ENCODE results near the gene NR1H3.
"Not testable (repeated sequence)": the region's sequence is repeated elsewhere in the genome, so short reads cannot be mapped to it uniquely, and the experiment has no call there.

NR1H3 gene

GRCh38 chr11:47308050-47308823 lies 50.4 kb downstream of the NR1H3 start:
- no peak for DNase-seq

DNA sequence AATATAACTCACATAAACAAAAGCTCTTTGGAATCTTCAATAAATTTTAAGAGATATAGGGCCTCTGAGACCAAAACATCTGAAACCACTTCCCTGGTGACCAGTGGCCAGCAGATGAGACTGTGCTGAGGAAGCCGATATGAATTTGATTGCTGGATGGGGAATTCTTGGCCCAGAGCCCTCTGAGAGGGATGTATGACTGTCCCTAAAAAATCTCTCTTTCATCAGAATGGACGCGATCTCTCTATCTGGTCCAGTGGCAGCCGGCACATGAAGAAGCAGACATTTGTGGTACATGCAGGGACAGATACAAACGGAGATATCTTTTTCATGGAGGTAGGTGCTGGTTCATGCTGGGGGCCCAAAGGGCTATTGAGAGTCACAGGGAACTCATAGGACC lies 57.2 kb downstream of the NR1H3 start:
- no peak for DNase-seq

- not testable (repeated sequence) for DNase-seq
Measured at GRCh38 chr11:47316501-47316900, 58.7 kb downstream of the NR1H3 start.

DNA sequence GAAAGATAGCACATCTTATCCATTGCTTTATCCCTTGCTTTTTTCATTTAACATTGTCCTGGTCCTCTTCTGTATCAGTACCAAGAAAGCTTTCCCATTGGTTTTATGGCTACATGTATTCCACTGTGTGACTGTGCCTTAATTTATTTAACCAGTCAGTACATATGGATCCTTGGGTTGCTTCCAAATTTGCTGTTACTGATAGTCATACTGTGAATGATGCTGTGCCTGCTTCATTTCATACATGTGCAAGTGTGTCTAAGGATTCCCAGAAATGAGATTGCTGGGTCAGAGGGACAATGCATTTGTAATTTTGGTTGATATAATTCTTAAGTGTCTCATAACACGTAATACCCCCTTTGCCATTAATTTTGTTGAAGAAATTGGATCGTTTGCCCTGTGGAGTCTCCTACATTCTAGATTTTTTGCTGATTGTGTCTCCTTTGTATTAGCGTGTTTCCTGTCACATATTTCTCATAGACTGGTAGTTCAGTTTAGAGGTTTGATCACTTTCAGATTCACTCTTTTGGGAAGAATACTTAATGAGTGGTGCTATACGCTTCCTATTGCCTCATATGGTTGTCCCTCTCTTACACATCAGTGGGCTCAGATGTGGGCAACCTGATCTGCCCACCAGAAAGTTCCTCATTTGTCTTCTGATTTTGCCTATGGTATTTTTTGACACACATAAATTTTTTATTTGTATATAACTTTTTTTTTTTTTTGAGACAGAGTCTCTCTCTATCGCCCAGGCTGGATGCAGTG lies 59.5 kb downstream of the NR1H3 start:
- no peak for DNase-seq

DNA sequence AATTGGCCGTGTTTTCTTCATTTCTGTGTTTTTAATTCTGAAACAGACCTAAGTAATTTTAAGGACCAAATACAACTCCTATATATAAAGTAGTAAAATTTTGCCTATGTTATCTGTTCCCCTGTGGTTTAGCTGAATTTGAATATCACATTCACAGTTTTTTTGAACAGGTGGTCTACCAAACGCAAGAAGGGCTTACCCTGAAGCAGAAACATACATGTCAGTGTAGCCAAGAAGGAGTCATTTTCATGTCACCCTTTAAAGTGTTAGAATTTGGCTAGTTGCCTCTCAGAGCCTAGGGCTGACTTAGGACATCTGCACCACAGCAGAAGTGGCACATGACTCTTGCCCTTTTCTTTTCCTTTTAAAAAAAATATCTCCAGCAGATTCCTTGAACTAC lies 60.4 kb downstream of the NR1H3 start:
- no peak for DNase-seq

Data from stimulated activated CD4-positive, alpha-beta T cell treated with anti-CD3 and anti-CD28 coated beads, Interleukin-15, amount 100 ng/mL, for 24 hours (primary cell).